ENCODE results near the gene IL21R. TPM values are rescaled to one million over a fixed set of nuclear protein-coding genes. Genes with fewer than 3 reads are reported as not detected.

IL21R gene
- total and polyA plus RNA-seq, 10 of the 15 experiments (the other 5 are each of a cell fraction or from before 2014, with no cell fraction given), result 5.3 to 138 (median 82.5) TPM

DNA sequence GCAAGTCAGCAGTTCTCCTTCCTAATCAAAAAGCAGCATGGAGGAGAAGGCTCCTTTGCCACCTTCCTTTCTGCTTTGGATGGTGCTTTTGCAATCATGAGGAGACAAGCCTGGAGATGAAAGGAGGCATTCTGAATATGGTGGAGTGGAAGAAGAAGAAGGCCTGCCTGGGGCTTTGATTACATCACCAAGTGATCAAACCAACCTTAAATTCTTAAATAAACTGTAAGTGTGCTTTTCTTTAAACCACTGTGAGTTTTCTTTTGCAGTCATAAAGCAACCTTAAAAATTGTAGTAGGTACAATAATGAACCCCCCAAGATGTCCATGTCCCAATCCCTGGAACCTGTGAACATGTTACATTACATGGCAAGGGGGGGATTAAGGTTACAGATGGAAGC is 31.7 kb upstream of the IL21R start:
- SMC1A ChIA-PET (ENCODE audit: uncharacterized antibody, unreplicated experiment), result interaction anchor here (0.7 to 9.6 kb wide), 7 partner anchors 21 to 215 kb away, joined by 3 to 220 read pairs (median 43); partner anchors contain the start of gene IL21R
- intact Hi-C loops (cut with micrococcal nuclease; ENCODE audit: unreplicated experiment), result no loop called here
- in situ Hi-C loops (cut with MboI), result loop anchor here (5.0 to 25.0 kb wide), 2 partner anchors 138 to 1533 kb away; no protein-coding TSS in a partner anchor
- Histone ChIP-seq H4K20me1 (ENCODE audit: control insufficient read depth, insufficient read depth) (no peaks in the 10 kb centered on the region), H3K9ac (ENCODE audit: control insufficient read depth, insufficient read depth, low read length) (no peak overlapping the region), H3K79me2 (ENCODE audit: control insufficient read depth, insufficient read depth, low read length) (no peaks in the 10 kb centered on the region), H3K36me3 (ENCODE audit: control insufficient read depth in 2 of 2, insufficient read depth in 2 of 2, low read length in 1 of 2) (no peaks in the 10 kb centered on the region), H3K4me3 (no peak overlapping the region), H3K4me2 (ENCODE audit: control insufficient read depth, insufficient read depth) (no peak overlapping the region), H3K27ac (ENCODE audit: control insufficient read depth, insufficient read depth) (no peak overlapping the region), H3K9me3 (replicated peaks; ENCODE audit: control insufficient read depth, insufficient read depth, low read length) (peaks cover 12% of the 10 kb centered on the region; the same call in 2 of the 3 replicates), H2AFZ (ENCODE audit: control insufficient read depth, low read depth, low read length) (no peak overlapping the region), H3K4me1 (ENCODE audit: control insufficient read depth, insufficient read depth, low read length) (peaks cover 47% of the 10 kb centered on the region), H3K27me3 (replicated peaks in 1 of 2; ENCODE audit: control insufficient read depth in 2 of 2, insufficient read depth in 2 of 2, low read length in 1 of 2) (no peaks in the 10 kb centered on the region)
- DNase-seq (ENCODE audit: low read depth, low spot score) (no peak), ATAC-seq (no peak), FAIRE-seq (no peak)
- TF ChIP-seq ZBED1 (IDR thresholded peaks at IDR 0.05; ENCODE audit: borderline replicate concordance) (no peak), NR2C2 (IDR thresholded peaks at IDR 0.05; ENCODE audit: borderline replicate concordance, control insufficient read depth, insufficient read length, low read depth) (no peak), EED (IDR thresholded peaks at IDR 0.05; ENCODE audit: low read depth) (no peak), SMAD1 (IDR thresholded peaks at IDR 0.05; ENCODE audit: low read depth, partially characterized antibody) (no peak), ATF7 (IDR thresholded peaks at IDR 0.05; ENCODE audit: low read depth) (peak; percentile 76), HDAC6 (IDR thresholded peaks at IDR 0.05; ENCODE audit: unreplicated experiment) (no peak)
- POLR2A ChIA-PET, result interaction anchor here (1.1 to 9.6 kb wide), 2 partner anchors 15 to 33 kb away, joined by 3 to 208 read pairs; partner anchors contain the start of gene IL21R
- CTCF ChIA-PET, result interaction anchor here (0.7 to 11.8 kb wide), 7 partner anchors 18 to 217 kb away, joined by 3 to 259 read pairs (median 32); no protein-coding TSS in a partner anchor
- no TSS peak for BruUV-seq (replicated peaks)
- RAD21 ChIA-PET (ENCODE audit: unreplicated experiment), result interaction anchor here (0.8 to 9.3 kb wide), 3 partner anchors 32 to 190 kb away, joined by 6 to 224 read pairs (median 168); partner anchors contain the start of gene IL21R

- BruUV-seq (replicated peaks), result no TSS peak
- no peaks in the 10 kb centered on the region for H3K27me3 ChIP-seq (replicated peaks in 1 of 2; ENCODE audit: control insufficient read depth in 2 of 2, insufficient read depth in 2 of 2, low read length in 1 of 2)
- in situ Hi-C loops (cut with MboI), result loop anchor here (5.0 to 25.0 kb wide), 2 partner anchors 141 to 1536 kb away; no protein-coding TSS in a partner anchor
- H3K27ac ChIP-seq (ENCODE audit: control insufficient read depth, insufficient read depth), result peak overlapping the region; percentile 72
- no peaks in the 10 kb centered on the region for H3K79me2 ChIP-seq (ENCODE audit: control insufficient read depth, insufficient read depth, low read length)
- ChIA-PET POLR2A (interaction anchor here (1.0 to 9.6 kb wide), 7 partner anchors 15 to 138 kb away, joined by 3 to 208 read pairs (median 3); partner anchors contain the start of gene IL21R), SMC1A (ENCODE audit: uncharacterized antibody, unreplicated experiment) (interaction anchor here (0.7 to 9.6 kb wide), 20 partner anchors 15 to 220 kb away, joined by 3 to 220 read pairs (median 5); partner anchors contain the start of genes IL21R and KDM8), RAD21 (ENCODE audit: unreplicated experiment) (interaction anchor here (0.7 to 9.3 kb wide), 12 partner anchors 17 to 193 kb away, joined by 3 to 224 read pairs (median 5); partner anchors contain the start of gene IL21R), CTCF (interaction anchor here (1.1 to 11.8 kb wide), 11 partner anchors 25 to 194 kb away, joined by 3 to 259 read pairs (median 17); partner anchors contain the start of genes IL21R and KDM8)
- peaks cover 62% of the 10 kb centered on the region for H3K4me1 ChIP-seq (ENCODE audit: control insufficient read depth, insufficient read depth, low read length)
- 95% methylated on average over 3 of the region's 3 CpGs for WGBS (ENCODE audit: insufficient coverage, insufficient replicate concordance, low lambda C conversion rate, missing lambda C conversion rate)
- peaks cover 12% of the 10 kb centered on the region; the same call in 2 of the 3 replicates for H3K9me3 ChIP-seq (replicated peaks; ENCODE audit: control insufficient read depth, insufficient read depth, low read length)
- ATAC-seq (no peak), FAIRE-seq (no peak), DNase-seq (ENCODE audit: low read depth, low spot score) (no peak)
- no peak overlapping the region for H2AFZ ChIP-seq (ENCODE audit: control insufficient read depth, low read depth, low read length)
- H3K4me3 ChIP-seq, result 0 out of 2 replicates have a peak overlapping the region, but pooled peaks have one; percentile 19
- peak overlapping the region; percentile 40; the same call in 1 of the 2 replicates for H3K4me2 ChIP-seq (ENCODE audit: control insufficient read depth, insufficient read depth)
- no peaks in the 10 kb centered on the region for H3K36me3 ChIP-seq (ENCODE audit: control insufficient read depth in 2 of 2, insufficient read depth in 2 of 2, low read length in 1 of 2)
- H4K20me1 ChIP-seq (ENCODE audit: control insufficient read depth, insufficient read depth), result no peaks in the 10 kb centered on the region
- intact Hi-C loops (cut with micrococcal nuclease; ENCODE audit: unreplicated experiment), result no loop called here
- no peak for TF ChIP-seq ZSCAN29 (IDR thresholded peaks at IDR 0.05)
- TF ChIP-seq ZNF24 (IDR thresholded peaks at IDR 0.05), result peak; percentile 93
- no peak overlapping the region for H3K9ac ChIP-seq (ENCODE audit: control insufficient read depth, insufficient read depth, low read length)
Measured at GRCh38 chr16:27373312-27373711, 28.7 kb upstream of the IL21R start.
